T1000 (cell line): ENCODE data around the gene TBC1D3C.
"Not testable (repeated sequence)": the region's sequence is repeated elsewhere in the genome, so short reads cannot be mapped to it uniquely, and the experiment has no call there.

ENCODE experiments used
- DNase-seq: peaks from one replicate; lab custom pipeline; 2025; ENCODE audit warnings: mixed read lengths; lab: John Stamatoyannopoulos, UW

The TBC1D3C gene

GRCh38 chr17:38068534-38068933, at the start of gene TBC1D3C:
Gene TBC1D3C, minus strand, starts transcription at chr17:38068634. Its CDS starts 1,568 bp downstream, at chr17:38067066.
- not testable (repeated sequence) for DNase-seq

- DNase-seq: not testable (repeated sequence)
Measured at GRCh38 chr17:38099262-38099661, 30.8 kb upstream of the TBC1D3C start.

GRCh38 chr17:38094059-38094694, 25.7 kb upstream of the TBC1D3C start:
- not testable (repeated sequence) for DNase-seq

- DNase-seq: not testable (repeated sequence)
Measured at GRCh38 chr17:38088120-38088519, 19.7 kb upstream of the TBC1D3C start.

- not testable (repeated sequence) for DNase-seq
Measured at GRCh38 chr17:38087344-38087743, 18.9 kb upstream of the TBC1D3C start.
